GM12873 (cell line): ENCODE data around the gene PTPRN2.

ENCODE experiments used
- TF ChIP-seq, protein P1 (sequence below): IDR thresholded peaks from 2 replicates; pipeline ENCODE4 v1.5.1; 2012; ENCODE audit warnings: low read depth, mild to moderate bottlenecking, moderate library complexity, low read length, control low read depth; ENCODE audit not compliant: insufficient read depth; ENCODE audit errors: missing control alignments

The PTPRN2 gene

DNA sequence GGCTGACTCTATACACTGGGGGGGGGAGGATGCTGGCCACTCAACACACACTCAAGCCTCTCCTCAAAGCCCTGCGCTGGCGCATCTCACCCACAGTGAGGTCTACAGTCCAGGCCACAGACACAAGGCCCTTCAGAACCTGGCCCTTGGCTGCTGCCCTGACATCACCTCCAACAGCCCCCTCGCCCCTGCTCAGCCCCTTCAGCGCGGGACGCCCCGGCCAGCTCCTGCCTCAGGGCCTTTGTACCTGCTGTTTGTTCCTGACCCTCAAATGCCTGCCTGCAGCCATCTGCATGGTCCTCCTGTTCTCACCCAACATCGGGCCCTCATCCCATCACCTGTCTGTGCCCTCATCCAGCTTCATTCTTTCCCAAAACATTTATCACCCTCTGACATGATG, 678.3 kb downstream of the PTPRN2 start:
- TF ChIP-seq, protein P1, sequence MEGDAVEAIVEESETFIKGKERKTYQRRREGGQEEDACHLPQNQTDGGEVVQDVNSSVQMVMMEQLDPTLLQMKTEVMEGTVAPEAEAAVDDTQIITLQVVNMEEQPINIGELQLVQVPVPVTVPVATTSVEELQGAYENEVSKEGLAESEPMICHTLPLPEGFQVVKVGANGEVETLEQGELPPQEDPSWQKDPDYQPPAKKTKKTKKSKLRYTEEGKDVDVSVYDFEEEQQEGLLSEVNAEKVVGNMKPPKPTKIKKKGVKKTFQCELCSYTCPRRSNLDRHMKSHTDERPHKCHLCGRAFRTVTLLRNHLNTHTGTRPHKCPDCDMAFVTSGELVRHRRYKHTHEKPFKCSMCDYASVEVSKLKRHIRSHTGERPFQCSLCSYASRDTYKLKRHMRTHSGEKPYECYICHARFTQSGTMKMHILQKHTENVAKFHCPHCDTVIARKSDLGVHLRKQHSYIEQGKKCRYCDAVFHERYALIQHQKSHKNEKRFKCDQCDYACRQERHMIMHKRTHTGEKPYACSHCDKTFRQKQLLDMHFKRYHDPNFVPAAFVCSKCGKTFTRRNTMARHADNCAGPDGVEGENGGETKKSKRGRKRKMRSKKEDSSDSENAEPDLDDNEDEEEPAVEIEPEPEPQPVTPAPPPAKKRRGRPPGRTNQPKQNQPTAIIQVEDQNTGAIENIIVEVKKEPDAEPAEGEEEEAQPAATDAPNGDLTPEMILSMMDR: no peak

- TF ChIP-seq, protein P1: no peak
Measured at GRCh38 chr7:157908006-157908782, 679.4 kb downstream of the PTPRN2 start.

DNA sequence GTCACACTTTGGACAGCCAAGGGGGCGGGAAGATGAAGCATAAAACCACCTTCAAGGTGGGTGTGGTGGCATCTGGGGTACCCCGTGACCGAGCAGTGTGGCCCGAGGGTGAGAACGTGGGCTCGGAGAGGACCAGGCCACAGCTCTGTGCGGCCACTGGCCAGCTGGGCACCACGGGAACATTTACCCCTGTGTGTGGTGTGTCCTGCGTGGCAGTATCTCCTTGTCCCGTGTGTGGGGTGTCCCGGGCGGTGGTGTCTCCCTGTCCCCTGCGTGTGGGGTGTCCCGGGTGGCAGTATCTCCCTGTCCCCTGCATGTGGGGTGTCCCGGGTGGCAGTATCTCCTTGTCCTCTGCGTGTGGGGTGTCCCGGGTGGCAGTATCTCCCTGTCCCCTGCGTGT, 680.5 kb downstream of the PTPRN2 start:
- TF ChIP-seq, protein P1: no peak

- TF ChIP-seq, protein P1: no peak
Measured at GRCh38 chr7:157906583-157906982, 681.0 kb downstream of the PTPRN2 start.

DNA sequence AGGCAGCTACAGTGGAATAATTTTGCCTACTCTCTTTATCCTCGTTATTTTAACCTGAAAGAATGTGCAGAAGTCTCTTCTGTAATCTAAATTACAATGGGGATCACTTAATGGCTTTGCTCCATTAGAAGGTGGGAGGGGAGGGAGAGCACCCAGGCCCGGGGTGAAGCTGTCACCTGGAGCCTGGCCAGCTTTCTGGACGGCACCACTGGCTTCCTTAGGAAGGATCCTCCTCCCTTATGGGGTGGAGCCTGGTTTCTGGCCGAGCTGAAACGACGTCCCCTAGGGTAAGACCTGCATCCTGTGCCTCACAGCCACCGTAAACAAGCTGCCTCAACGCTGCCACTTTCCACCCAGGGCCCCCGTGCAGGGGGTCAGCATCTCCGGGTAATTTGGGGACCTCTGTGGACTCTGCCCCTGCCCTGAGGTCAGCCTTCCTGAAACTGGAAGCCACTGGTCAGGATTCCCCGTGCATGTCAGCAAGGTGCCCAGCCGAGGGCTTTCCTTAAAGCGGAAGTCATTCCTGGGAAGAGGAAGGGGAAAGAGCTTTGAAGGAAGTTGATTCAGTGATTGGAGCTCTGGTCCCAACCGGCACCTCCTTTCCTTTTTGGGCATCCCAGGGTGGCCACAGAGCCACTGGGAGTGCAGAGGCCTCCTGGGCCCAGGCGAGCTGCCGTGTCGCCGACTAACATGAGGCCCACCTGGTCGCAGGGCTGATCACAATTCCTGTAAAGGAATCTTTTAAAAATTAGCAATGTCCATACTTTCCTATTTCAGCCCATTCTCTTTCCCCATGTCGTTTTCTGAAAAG, 681.8 kb downstream of the PTPRN2 start:
- TF ChIP-seq, protein P1: no peak

DNA sequence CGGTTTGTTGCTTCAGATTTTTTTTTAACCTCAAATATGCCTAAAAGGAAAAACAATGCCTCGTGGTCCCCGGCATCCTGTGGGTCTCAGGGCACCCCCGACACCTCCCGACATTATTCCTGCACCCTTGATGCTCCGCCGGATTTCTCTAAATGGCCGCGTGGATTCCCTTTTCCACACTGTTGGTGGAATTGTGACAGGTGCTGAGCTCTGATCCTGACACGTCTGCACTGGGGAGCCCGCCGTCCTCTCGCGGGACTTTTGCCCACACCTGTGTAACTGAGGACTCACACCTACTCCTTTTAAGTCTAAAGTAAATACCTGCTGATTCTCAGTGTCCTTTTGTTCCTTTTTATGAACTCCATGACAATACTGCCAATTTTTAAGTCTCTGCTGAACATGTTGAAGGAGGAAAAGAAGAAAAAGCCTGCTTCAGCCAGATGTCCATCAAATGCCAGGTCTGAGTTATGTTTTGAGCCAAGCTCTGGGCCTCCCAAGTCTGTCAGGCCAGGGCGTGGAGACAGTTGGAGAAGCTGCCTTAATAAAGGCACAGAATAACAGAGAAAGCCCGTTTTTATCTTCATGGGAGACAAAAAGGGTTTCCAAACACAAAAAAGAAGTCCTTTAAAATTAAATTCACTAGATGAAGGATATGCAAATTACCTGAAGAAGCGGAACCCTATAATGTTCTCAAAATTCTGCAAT, 682.6 kb downstream of the PTPRN2 start:
- TF ChIP-seq, protein P1: no peak
